Measurements from ENCODE around the gene TPM2. TPM values are rescaled to one million over a fixed set of nuclear protein-coding genes. Genes with fewer than 3 reads are reported as not detected.

TPM2 gene
- total and polyA plus RNA-seq, 2 donors (not counting 1 experiment from before 2014, with no cell fraction given): 2.4 to 6.3 TPM

DNA sequence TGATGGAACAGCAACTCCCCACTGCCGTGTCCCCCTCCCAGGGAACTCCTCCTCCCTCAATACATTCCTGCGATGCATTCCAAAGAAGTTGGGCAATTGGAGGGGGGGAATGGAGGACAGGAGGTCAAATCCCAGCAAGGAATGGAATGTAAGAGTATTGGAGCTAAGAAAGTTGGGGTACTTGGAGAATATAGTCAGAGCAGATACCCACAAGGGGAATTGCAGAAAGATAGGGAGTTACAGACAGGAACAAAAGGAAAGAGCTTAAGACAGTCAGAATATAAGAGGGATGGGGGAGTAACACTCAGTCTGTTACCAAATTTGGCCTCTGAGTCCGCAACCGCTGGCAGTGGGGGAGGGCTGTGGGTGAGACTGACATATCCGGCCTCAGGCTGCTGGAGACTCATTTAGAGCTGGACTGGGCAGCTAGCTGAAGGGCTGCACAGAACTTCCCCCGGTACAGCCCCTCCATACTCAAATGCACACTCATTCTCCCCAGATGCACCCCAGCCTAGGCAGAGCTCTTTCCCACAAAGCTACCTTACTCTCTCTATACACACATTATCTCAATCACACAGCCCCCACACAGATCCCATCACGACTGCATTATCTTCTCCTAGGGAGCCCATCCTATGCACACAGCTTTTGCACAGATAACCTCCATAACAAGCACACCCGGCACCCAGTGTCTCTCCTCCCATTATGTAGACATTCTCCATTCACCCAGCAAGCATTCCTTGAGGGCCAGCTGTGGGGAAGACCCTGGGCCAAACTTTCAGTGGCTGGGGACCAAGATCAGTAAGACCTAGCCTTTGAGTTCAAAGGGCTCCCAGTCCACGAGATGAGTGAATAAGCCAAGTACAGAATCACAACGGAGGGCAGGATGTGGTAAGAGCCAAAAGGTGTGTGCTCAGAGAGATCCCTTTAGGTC lies 38.6 kb upstream of the TPM2 start:
- Histone ChIP-seq H3K9ac (ENCODE audit: low read length) (peak overlapping the region; percentile 54), H3K4me2 (replicated peaks; ENCODE audit: low read depth, low read length, poor library complexity, severe bottlenecking) (peak overlapping the region; percentile 89), H3K27ac (ENCODE audit: low read length in 2 of 2) (peak overlapping the region; percentile 57 to 92), H3K9me3 (ENCODE audit: control extremely low read depth in 1 of 3, control insufficient read depth in 2 of 3, insufficient read depth in 1 of 3, low read length in 2 of 3) (no peaks in the 10 kb centered on the region), H4K20me1 (ENCODE audit: control insufficient read depth, insufficient read depth, low read length, poor library complexity, severe bottlenecking) (peaks cover 65% of the 10 kb centered on the region), H3K27me3 (replicated peaks in 1 of 4; ENCODE audit: control extremely low read depth in 1 of 4, control insufficient read depth in 3 of 4, insufficient read depth in 4 of 4, low read length in 3 of 4) (no peaks in the 10 kb centered on the region), H3K4me1 (ENCODE audit: control insufficient read depth in 2 of 2, insufficient read depth in 2 of 2, low read length in 2 of 2) (peaks cover 60 to 63% of the 10 kb centered on the region in 2 donors), H3K36me3 (replicated peaks in 1 of 2; ENCODE audit: control extremely low read depth in 1 of 2, control insufficient read depth in 1 of 2, extremely low read depth in 1 of 2, insufficient read depth in 2 of 2, low read length in 1 of 2) (peaks cover 10 to 47% of the 10 kb centered on the region in 2 experiments), H3K4me3 (ENCODE audit: control extremely low read depth in 1 of 5, extremely low read depth in 1 of 5, insufficient read depth in 1 of 5, low read depth in 2 of 5, low read length in 4 of 5) (peak overlapping the region; percentile 3 to 44 (median 24)), H3K79me2 (ENCODE audit: control insufficient read depth, insufficient read depth, low read length) (peaks cover 82% of the 10 kb centered on the region), H2AFZ (ENCODE audit: insufficient read depth, low read depth, low read length, poor library complexity, severe bottlenecking) (no peak overlapping the region)
- ATAC-seq (ENCODE audit: low read depth) (no peak), DNase-seq (no peak)
- Mint-ChIP-seq H3K4me3 (no peak overlapping the region), H3K4me1 (peaks cover 12% of the 10 kb centered on the region), H3K27me3 (no peaks in the 10 kb centered on the region), H3K9me3 (ENCODE audit: insufficient read depth) (no peaks in the 10 kb centered on the region), H3K27ac (no peak overlapping the region)
- intact Hi-C loops (cut with micrococcal nuclease): loop anchor here (5.0 kb wide), 1 partner anchor 1271 kb away; the partner anchor contains the start of genes DNAI1 and FAM219A
- POLR2A ChIA-PET: interaction anchor here (0.5 to 1.5 kb wide), 6 partner anchors 10 to 621 kb away, joined by 3 to 6 read pairs (median 4); partner anchors contain the start of genes GBA2 and RGP1
- WGBS (ENCODE audit: insufficient coverage): 8% methylated on average over 8 of the region's 10 CpGs
- TF ChIP-seq, protein P1, sequence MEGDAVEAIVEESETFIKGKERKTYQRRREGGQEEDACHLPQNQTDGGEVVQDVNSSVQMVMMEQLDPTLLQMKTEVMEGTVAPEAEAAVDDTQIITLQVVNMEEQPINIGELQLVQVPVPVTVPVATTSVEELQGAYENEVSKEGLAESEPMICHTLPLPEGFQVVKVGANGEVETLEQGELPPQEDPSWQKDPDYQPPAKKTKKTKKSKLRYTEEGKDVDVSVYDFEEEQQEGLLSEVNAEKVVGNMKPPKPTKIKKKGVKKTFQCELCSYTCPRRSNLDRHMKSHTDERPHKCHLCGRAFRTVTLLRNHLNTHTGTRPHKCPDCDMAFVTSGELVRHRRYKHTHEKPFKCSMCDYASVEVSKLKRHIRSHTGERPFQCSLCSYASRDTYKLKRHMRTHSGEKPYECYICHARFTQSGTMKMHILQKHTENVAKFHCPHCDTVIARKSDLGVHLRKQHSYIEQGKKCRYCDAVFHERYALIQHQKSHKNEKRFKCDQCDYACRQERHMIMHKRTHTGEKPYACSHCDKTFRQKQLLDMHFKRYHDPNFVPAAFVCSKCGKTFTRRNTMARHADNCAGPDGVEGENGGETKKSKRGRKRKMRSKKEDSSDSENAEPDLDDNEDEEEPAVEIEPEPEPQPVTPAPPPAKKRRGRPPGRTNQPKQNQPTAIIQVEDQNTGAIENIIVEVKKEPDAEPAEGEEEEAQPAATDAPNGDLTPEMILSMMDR (IDR thresholded peaks at IDR 0.05): no peak
- TF ChIP-seq EZH2 (IDR thresholded peaks at IDR 0.05; ENCODE audit: borderline replicate concordance, insufficient read depth, low read depth, low read length, poor library complexity, severe bottlenecking): no peak
- CTCF ChIA-PET: interaction anchor here (0.8 to 9.0 kb wide), 25 partner anchors 7 to 154 kb away, joined by 3 to 115 read pairs (median 5); partner anchors contain the start of genes CCDC107, GBA2, RGP1 and RMRP
